H1 (cell line): ENCODE measurements around the gene POLR1F.

Experiments used
- EP300 ChIP-seq, 2 experiments: IDR thresholded peaks; 1 replicate in 1 of 2; 2 replicates in 1 of 2; pipeline ENCODE4 v1.6.1; 2011 to 2012; ENCODE audit warnings: low read depth in 2 of 2, low read length in 2 of 2, mild to moderate bottlenecking in 2 of 2, borderline replicate concordance in 1 of 2, inconsistent platforms in 1 of 2, moderate library complexity in 1 of 2
- NANOG ChIP-seq: IDR thresholded peaks from 2 replicates; pipeline ENCODE4 v1.6.1; 2011; ENCODE audit warnings: low read length, low read depth, mild to moderate bottlenecking, inconsistent platforms; ENCODE audit not compliant: insufficient read depth, poor library complexity, severe bottlenecking
- POLR2A ChIP-seq, 2 experiments: IDR thresholded peaks; 1 replicate in 1 of 2; 2 replicates in 1 of 2; pipeline ENCODE4 v1.6.1; 2011; ENCODE audit warnings: low read depth in 2 of 2, low read length in 2 of 2, mild to moderate bottlenecking in 2 of 2; ENCODE audit errors: control extremely low read depth in 1 of 2
- POLR2AphosphoS5 ChIP-seq: IDR thresholded peaks from 2 replicates; pipeline ENCODE4 v1.6.1; 2011; ENCODE audit warnings: low read depth, low read length
- SP2 ChIP-seq: IDR thresholded peaks from 2 replicates; pipeline ENCODE4 v1.6.1; 2012; ENCODE audit warnings: mild to moderate bottlenecking, low read length, inconsistent platforms
- SP4 ChIP-seq: IDR thresholded peaks from 2 replicates; pipeline ENCODE4 v1.6.1; 2012; ENCODE audit warnings: low read length, inconsistent platforms
- TF ChIP-seq, protein P1 (sequence below), 3 experiments: IDR thresholded peaks; 1 replicate in 2 of 3; 2 replicates in 1 of 3; pipeline versions ENCODE4 v1.5.1 to v1.6.1; 2011; ENCODE audit warnings: low read length in 3 of 3, mild to moderate bottlenecking in 3 of 3, inconsistent platforms in 2 of 3, low read depth in 1 of 3, moderate library complexity in 1 of 3; ENCODE audit not compliant: insufficient read depth in 1 of 3; ENCODE audit errors: control extremely low read depth in 1 of 3

DNA sequence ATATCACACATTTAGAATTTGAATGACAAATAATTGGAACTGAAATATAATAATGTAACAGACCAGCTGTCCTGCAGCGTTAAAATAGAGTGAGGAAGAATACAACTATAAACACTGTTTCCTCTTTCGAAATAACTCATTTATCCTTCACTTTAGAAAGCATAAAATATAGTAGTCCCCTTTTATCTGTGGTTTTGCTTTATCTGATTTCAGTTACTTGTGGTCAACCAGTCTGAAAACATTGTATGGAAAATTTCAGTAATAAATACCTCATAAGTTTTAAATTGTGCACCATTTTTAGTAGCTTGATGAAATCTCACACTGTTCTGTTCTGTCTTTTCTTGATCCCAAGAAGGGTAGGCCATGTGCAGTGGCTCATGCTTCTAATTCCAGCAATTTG lies 31.7 kb downstream of the POLR1F start:
- TF ChIP-seq EP300 (IDR thresholded peaks at IDR 0.05; ENCODE audit: borderline replicate concordance in 1 of 2, low read depth in 2 of 2, low read length in 2 of 2) (no peak), POLR2AphosphoS5 (no peak), POLR2A (IDR thresholded peaks at IDR 0.05; ENCODE audit: control extremely low read depth in 1 of 2, low read depth in 2 of 2, low read length in 2 of 2) (no peak), SP4 (no peak), SP2 (no peak), NANOG (no peak)
- TF ChIP-seq, protein P1, sequence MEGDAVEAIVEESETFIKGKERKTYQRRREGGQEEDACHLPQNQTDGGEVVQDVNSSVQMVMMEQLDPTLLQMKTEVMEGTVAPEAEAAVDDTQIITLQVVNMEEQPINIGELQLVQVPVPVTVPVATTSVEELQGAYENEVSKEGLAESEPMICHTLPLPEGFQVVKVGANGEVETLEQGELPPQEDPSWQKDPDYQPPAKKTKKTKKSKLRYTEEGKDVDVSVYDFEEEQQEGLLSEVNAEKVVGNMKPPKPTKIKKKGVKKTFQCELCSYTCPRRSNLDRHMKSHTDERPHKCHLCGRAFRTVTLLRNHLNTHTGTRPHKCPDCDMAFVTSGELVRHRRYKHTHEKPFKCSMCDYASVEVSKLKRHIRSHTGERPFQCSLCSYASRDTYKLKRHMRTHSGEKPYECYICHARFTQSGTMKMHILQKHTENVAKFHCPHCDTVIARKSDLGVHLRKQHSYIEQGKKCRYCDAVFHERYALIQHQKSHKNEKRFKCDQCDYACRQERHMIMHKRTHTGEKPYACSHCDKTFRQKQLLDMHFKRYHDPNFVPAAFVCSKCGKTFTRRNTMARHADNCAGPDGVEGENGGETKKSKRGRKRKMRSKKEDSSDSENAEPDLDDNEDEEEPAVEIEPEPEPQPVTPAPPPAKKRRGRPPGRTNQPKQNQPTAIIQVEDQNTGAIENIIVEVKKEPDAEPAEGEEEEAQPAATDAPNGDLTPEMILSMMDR (IDR thresholded peaks at IDR 0.05; ENCODE audit: control extremely low read depth in 1 of 3, insufficient read depth in 1 of 3, low read depth in 1 of 3, low read length in 3 of 3), result no peak
